Memory B cell (primary cell): ENCODE data around the gene GLIS2.

Experiments
- ATAC-seq: fragments of 150-1000 bp; cut with Tn5 transposase; 2 replicates; pipeline ENCODE4 v1.10.0; 2021; ENCODE audit warnings: low read depth, mild to moderate bottlenecking, moderate library complexity
- DNase-seq, 2 donors: peaks; one replicate each; pipeline ENCODE4 v3.0.0; 2022; ENCODE audit warnings: low spot score in 2 of 2
- H3K27ac Mint-ChIP-seq: one replicate; pipeline ENCODE4 v1.8.0; 2022; ENCODE audit warnings: mild to moderate bottlenecking, moderate library complexity, mixed read lengths
- H3K27me3 Mint-ChIP-seq: one replicate; pipeline ENCODE4 v1.8.0; 2022; ENCODE audit warnings: mixed read lengths
- H3K36me3 Mint-ChIP-seq: one replicate; pipeline ENCODE4 v1.8.0; 2022; ENCODE audit warnings: mild to moderate bottlenecking, mixed read lengths
- H3K4me1 Mint-ChIP-seq: one replicate; pipeline ENCODE4 v1.8.0; 2022; ENCODE audit warnings: mixed read lengths
- H3K4me3 Mint-ChIP-seq: one replicate; pipeline ENCODE4 v1.8.0; 2022; ENCODE audit warnings: mild to moderate bottlenecking, moderate library complexity, mixed read lengths
- H3K9me3 Mint-ChIP-seq: one replicate; pipeline ENCODE4 v1.8.0; 2022; ENCODE audit warnings: mixed read lengths

GLIS2 gene

GRCh38 chr16:4377573-4378154 is 61.8 kb downstream of the GLIS2 start:
- Mint-ChIP-seq H3K9me3 (no peaks in the 10 kb centered on the region), H3K27me3 (no peaks in the 10 kb centered on the region), H3K4me1 (peaks cover 10% of the 10 kb centered on the region), H3K4me3 (no peak overlapping the region), H3K36me3 (peaks cover 13% of the 10 kb centered on the region), H3K27ac (peak overlapping the region; percentile 51)
- no peak for DNase-seq
- ATAC-seq = no peak

GRCh38 chr16:4378161-4378666 is 62.3 kb downstream of the GLIS2 start:
- Mint-ChIP-seq H3K27me3 (no peaks in the 10 kb centered on the region), H3K36me3 (peaks cover 18% of the 10 kb centered on the region), H3K4me3 (no peak overlapping the region), H3K9me3 (no peaks in the 10 kb centered on the region), H3K27ac (peak overlapping the region; percentile 51), H3K4me1 (peaks cover 5% of the 10 kb centered on the region)
- ATAC-seq (no peak), DNase-seq (no peak)

- Mint-ChIP-seq H3K9me3 (no peaks in the 10 kb centered on the region), H3K4me3 (no peak overlapping the region), H3K27me3 (no peaks in the 10 kb centered on the region), H3K4me1 (peaks cover 2% of the 10 kb centered on the region), H3K27ac (no peak overlapping the region), H3K36me3 (peaks cover 17% of the 10 kb centered on the region)
- ATAC-seq (no peak), DNase-seq (no peak)
These were observed 63.3 kb downstream of the GLIS2 start for GRCh38 chr16:4378999-4379690.

GRCh38 chr16:4380119-4381063 is 64.5 kb downstream of the GLIS2 start:
- no peak overlapping the region for H3K4me3 Mint-ChIP-seq
- H3K27ac Mint-ChIP-seq = peak overlapping the region; percentile 38
- H3K27me3 Mint-ChIP-seq = no peaks in the 10 kb centered on the region
- DNase-seq (no peak), ATAC-seq (no peak)
- no peaks in the 10 kb centered on the region for H3K9me3 Mint-ChIP-seq
- H3K36me3 Mint-ChIP-seq = peaks cover 18% of the 10 kb centered on the region
- H3K4me1 Mint-ChIP-seq = peaks cover 2% of the 10 kb centered on the region

- H3K27ac Mint-ChIP-seq = no peak overlapping the region
- peaks cover 19% of the 10 kb centered on the region for H3K36me3 Mint-ChIP-seq
These were observed 65.4 kb downstream of the GLIS2 start for GRCh38 chr16:4381072-4381934.

GRCh38 chr16:4381935-4382794 is 66.3 kb downstream of the GLIS2 start:
- DNase-seq = no peak
- Mint-ChIP-seq H3K27ac (no peak overlapping the region), H3K4me1 (no peaks in the 10 kb centered on the region), H3K9me3 (no peaks in the 10 kb centered on the region), H3K36me3 (peaks cover 20% of the 10 kb centered on the region), H3K27me3 (no peaks in the 10 kb centered on the region), H3K4me3 (no peak overlapping the region)
- no peak for ATAC-seq

More at GRCh38 chr16:4381072-4381934, 65.4 kb downstream of the GLIS2 start:
- H3K9me3 Mint-ChIP-seq = no peaks in the 10 kb centered on the region
- H3K4me1 Mint-ChIP-seq = no peaks in the 10 kb centered on the region
- no peak for DNase-seq
- no peaks in the 10 kb centered on the region for H3K27me3 Mint-ChIP-seq
- no peak overlapping the region for H3K4me3 Mint-ChIP-seq
- ATAC-seq = no peak

GRCh38 chr16:4382795-4383357 is 67.0 kb downstream of the GLIS2 start:
- no peak overlapping the region for H3K27ac Mint-ChIP-seq
- no peak for DNase-seq
- no peaks in the 10 kb centered on the region for H3K9me3 Mint-ChIP-seq
- H3K27me3 Mint-ChIP-seq = no peaks in the 10 kb centered on the region
- H3K4me3 Mint-ChIP-seq = no peak overlapping the region
- H3K36me3 Mint-ChIP-seq = peaks cover 20% of the 10 kb centered on the region
- no peak for ATAC-seq
- H3K4me1 Mint-ChIP-seq = no peaks in the 10 kb centered on the region

GRCh38 chr16:4383591-4384444 is 68.0 kb downstream of the GLIS2 start:
- H3K4me1 Mint-ChIP-seq = no peaks in the 10 kb centered on the region

GRCh38 chr16:4384509-4384942 is 68.7 kb downstream of the GLIS2 start:
- ATAC-seq (no peak), DNase-seq (no peak)
- no peaks in the 10 kb centered on the region for H3K27me3 Mint-ChIP-seq
- no peaks in the 10 kb centered on the region for H3K4me1 Mint-ChIP-seq
- H3K9me3 Mint-ChIP-seq = no peaks in the 10 kb centered on the region
- H3K4me3 Mint-ChIP-seq = no peak overlapping the region
- H3K27ac Mint-ChIP-seq = no peak overlapping the region
- peaks cover 22% of the 10 kb centered on the region for H3K36me3 Mint-ChIP-seq

More at GRCh38 chr16:4383591-4384444, 68.0 kb downstream of the GLIS2 start:
- Mint-ChIP-seq H3K4me3 (no peak overlapping the region), H3K27ac (no peak overlapping the region), H3K27me3 (no peaks in the 10 kb centered on the region), H3K36me3 (peaks cover 20% of the 10 kb centered on the region), H3K9me3 (no peaks in the 10 kb centered on the region)
- DNase-seq = no peak
- ATAC-seq = no peak

GRCh38 chr16:4385066-4385788 is 69.4 kb downstream of the GLIS2 start:
- H3K27me3 Mint-ChIP-seq = no peaks in the 10 kb centered on the region
- DNase-seq = no peak
- no peaks in the 10 kb centered on the region for H3K4me1 Mint-ChIP-seq
- peaks cover 27% of the 10 kb centered on the region for H3K36me3 Mint-ChIP-seq
- no peaks in the 10 kb centered on the region for H3K9me3 Mint-ChIP-seq
- H3K4me3 Mint-ChIP-seq = no peak overlapping the region
- no peak overlapping the region for H3K27ac Mint-ChIP-seq
- no peak for ATAC-seq

GRCh38 chr16:4385789-4386450 is 70.1 kb downstream of the GLIS2 start:
- DNase-seq (no peak), ATAC-seq (no peak)
- Mint-ChIP-seq H3K27ac (no peak overlapping the region), H3K4me1 (no peaks in the 10 kb centered on the region), H3K27me3 (no peaks in the 10 kb centered on the region), H3K36me3 (peaks cover 25% of the 10 kb centered on the region), H3K9me3 (no peaks in the 10 kb centered on the region), H3K4me3 (no peak overlapping the region)
